Measurements from ENCODE around the gene KCNQ4. TPM values are rescaled to one million over a fixed set of nuclear protein-coding genes. Genes with fewer than 3 reads are reported as not detected.

Gene KCNQ4
- total and polyA plus RNA-seq, 10 of the 15 experiments (the other 5 are each of a cell fraction or from before 2014, with no cell fraction given), result 0.04 to 0.18 (median 0.08) TPM; not detected in 2

- 73% methylated on average over 17 of the region's 17 CpGs for WGBS (ENCODE audit: insufficient coverage, insufficient replicate concordance, low lambda C conversion rate, missing lambda C conversion rate)
- BruUV-seq (replicated peaks), result no TSS peak
- CTCF ChIA-PET, result interaction anchor here (0.9 to 2.0 kb wide), 3 partner anchors 27 to 125 kb away, joined by 4 to 14 read pairs (median 7); no protein-coding TSS in a partner anchor
- no peak overlapping the region for H3K9ac ChIP-seq (ENCODE audit: control insufficient read depth, insufficient read depth, low read length)
- no peak overlapping the region for H3K4me3 ChIP-seq
- no peaks in the 10 kb centered on the region for H3K9me3 ChIP-seq (replicated peaks; ENCODE audit: control insufficient read depth, insufficient read depth, low read length)
- POLR2A ChIA-PET, result no interaction called here
- no peaks in the 10 kb centered on the region for H3K79me2 ChIP-seq (ENCODE audit: control insufficient read depth, insufficient read depth, low read length)
- no peaks in the 10 kb centered on the region for H4K20me1 ChIP-seq (ENCODE audit: control insufficient read depth, insufficient read depth)
- no peak overlapping the region for H3K27ac ChIP-seq (ENCODE audit: control insufficient read depth, insufficient read depth)
- peaks cover 13% of the 10 kb centered on the region for H3K4me1 ChIP-seq (ENCODE audit: control insufficient read depth, insufficient read depth, low read length)
- TF ChIP-seq KLF5 (IDR thresholded peaks at IDR 0.05; ENCODE audit: partially characterized antibody) (no peak), SIX5 (IDR thresholded peaks at IDR 0.05; ENCODE audit: low read depth, low read length, severe bottlenecking) (no peak), ZBED1 (IDR thresholded peaks at IDR 0.05; ENCODE audit: borderline replicate concordance) (no peak), HDAC6 (IDR thresholded peaks at IDR 0.05; ENCODE audit: unreplicated experiment) (no peak), POLR2AphosphoS5 (IDR thresholded peaks at IDR 0.05; ENCODE audit: low read length) (no peak), JUNB (IDR thresholded peaks at IDR 0.05) (no peak), GABPA (IDR thresholded peaks at IDR 0.05; ENCODE audit: low read depth) (no peak), IKZF2 (IDR thresholded peaks at IDR 0.05) (no peak), BRCA1 (IDR thresholded peaks at IDR 0.05; ENCODE audit: low read depth, low read length) (no peak), PAX8 (IDR thresholded peaks at IDR 0.05) (no peak)
- no peak overlapping the region for H3K4me2 ChIP-seq (ENCODE audit: control insufficient read depth, insufficient read depth)
- no peak for DNase-seq (ENCODE audit: low read depth, low spot score)
- no peaks in the 10 kb centered on the region for H3K27me3 ChIP-seq (replicated peaks in 1 of 2; ENCODE audit: control insufficient read depth in 2 of 2, insufficient read depth in 2 of 2, low read length in 1 of 2)
- intact Hi-C loops (cut with micrococcal nuclease; ENCODE audit: unreplicated experiment), result no loop called here
- no peak for ATAC-seq
- in situ Hi-C loops (cut with MboI), result no loop called here
- no peak for FAIRE-seq
- no peak overlapping the region for H2AFZ ChIP-seq (ENCODE audit: control insufficient read depth, low read depth, low read length)
- RAD21 ChIA-PET (ENCODE audit: unreplicated experiment), result interaction anchor here (1.1 kb wide), 1 partner anchor 133 kb away, joined by 4 read pairs; the partner anchor contains the start of gene NFYC
- no peaks in the 10 kb centered on the region for H3K36me3 ChIP-seq (ENCODE audit: control insufficient read depth in 2 of 2, insufficient read depth in 2 of 2, low read length in 1 of 2)
- SMC1A ChIA-PET (ENCODE audit: uncharacterized antibody, unreplicated experiment), result interaction anchor here (1.1 kb wide), 2 partner anchors 10 to 20 kb away, joined by 3 to 4 read pairs; no protein-coding TSS in a partner anchor
Observed at GRCh38 chr1:40823983-40824382, 40.4 kb downstream of the KCNQ4 start.

Measured in GM12878 (cell line).